Adipocyte (in vitro differentiated cells): ENCODE measurements around the gene GHR.
"Not testable (repeated sequence)": the region's sequence is repeated elsewhere in the genome, so short reads cannot be mapped to it uniquely, and the experiment has no call there.

Experiments used
- DNase-seq: peaks from one replicate; pipeline ENCODE4 v3.0.0-alpha.2; 2015; ENCODE audit warnings: low read depth
- H3K27me3 ChIP-seq: replicated peaks from 2 replicates; pipeline ENCODE4 v1.7.0; 2013; ENCODE audit warnings: mild to moderate bottlenecking, low read length, moderate library complexity; ENCODE audit not compliant: control insufficient read depth, insufficient read depth
- H3K36me3 ChIP-seq: 2 replicates; pipeline ENCODE4 v1.7.0; 2013; ENCODE audit warnings: low read length, mild to moderate bottlenecking, moderate library complexity; ENCODE audit not compliant: control insufficient read depth, insufficient read depth, severe bottlenecking
- H3K4me1 ChIP-seq: 2 replicates; pipeline ENCODE4 v1.7.0; 2013; ENCODE audit warnings: mild to moderate bottlenecking, low read length, moderate library complexity; ENCODE audit not compliant: control insufficient read depth, insufficient read depth
- H3K4me3 ChIP-seq: 2 replicates; pipeline ENCODE4 v1.7.0; 2013; ENCODE audit warnings: mild to moderate bottlenecking, low read length, moderate library complexity
- H3K9ac ChIP-seq: 2 replicates; pipeline ENCODE4 v1.7.0; 2013; ENCODE audit warnings: mild to moderate bottlenecking, low read length, moderate library complexity
- H3K9me3 ChIP-seq: 2 replicates; pipeline ENCODE4 v1.7.0; 2013; ENCODE audit warnings: mild to moderate bottlenecking, low read length, moderate library complexity; ENCODE audit not compliant: control insufficient read depth

Gene GHR

GRCh38 chr5:42569953-42570548, 146.8 kb downstream of the GHR start:
- no peaks in the 10 kb centered on the region for H3K9me3 ChIP-seq
- H3K9ac ChIP-seq, result no peak overlapping the region
- peaks cover 44% of the 10 kb centered on the region for H3K4me1 ChIP-seq
- H3K4me3 ChIP-seq, result no peak overlapping the region
- no peak for DNase-seq
- H3K36me3 ChIP-seq, result peaks cover 30% of the 10 kb centered on the region
- H3K27me3 ChIP-seq, result no peaks in the 10 kb centered on the region

- Histone ChIP-seq H3K27me3 (no peaks in the 10 kb centered on the region), H3K9me3 (no peaks in the 10 kb centered on the region), H3K4me3 (no peak overlapping the region), H3K4me1 (peaks cover 32% of the 10 kb centered on the region), H3K9ac (no peak overlapping the region), H3K36me3 (peaks cover 30% of the 10 kb centered on the region)
- no peak for DNase-seq
Observed at GRCh38 chr5:42570966-42571960, 148.0 kb downstream of the GHR start.

- no peaks in the 10 kb centered on the region for H3K27me3 ChIP-seq
- no peak overlapping the region for H3K9ac ChIP-seq
- peaks cover 30% of the 10 kb centered on the region for H3K36me3 ChIP-seq
- H3K4me3 ChIP-seq, result no peak overlapping the region
- H3K4me1 ChIP-seq, result peaks cover 23% of the 10 kb centered on the region
- H3K9me3 ChIP-seq, result no peaks in the 10 kb centered on the region
- no peak for DNase-seq
Observed at GRCh38 chr5:42572313-42572712, 149.1 kb downstream of the GHR start.

GRCh38 chr5:42573386-42573785, 150.1 kb downstream of the GHR start:
- DNase-seq, result no peak
- Histone ChIP-seq H3K4me3 (no peak overlapping the region), H3K27me3 (no peaks in the 10 kb centered on the region), H3K9me3 (no peaks in the 10 kb centered on the region), H3K9ac (no peak overlapping the region), H3K4me1 (peaks cover 12% of the 10 kb centered on the region), H3K36me3 (peaks cover 30% of the 10 kb centered on the region)

DNA sequence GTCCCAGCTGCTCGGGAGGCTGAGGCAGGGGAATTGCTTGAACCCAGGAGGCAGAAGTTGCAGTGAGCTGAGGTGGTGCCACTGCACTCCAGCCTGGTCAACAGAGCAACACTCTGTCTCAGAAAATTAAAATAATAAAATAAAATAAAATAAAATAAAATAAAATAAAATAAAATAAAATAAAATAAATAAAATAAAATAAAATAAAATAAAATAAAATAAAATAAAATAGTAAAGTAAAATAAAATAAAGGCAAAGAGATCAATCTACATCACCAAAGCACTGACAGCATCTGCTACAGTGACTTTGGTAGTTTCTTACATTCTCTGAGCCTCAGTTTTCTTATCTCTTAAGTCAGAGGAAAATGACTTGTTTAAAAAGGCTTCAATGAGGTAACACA, 152.7 kb downstream of the GHR start:
- Histone ChIP-seq H3K36me3 (peaks cover 27% of the 10 kb centered on the region), H3K4me1 (peaks cover 21% of the 10 kb centered on the region)
- not testable (repeated sequence) for H3K27me3 ChIP-seq, DNase-seq, H3K9me3 ChIP-seq, H3K9ac ChIP-seq, H3K4me3 ChIP-seq

DNA sequence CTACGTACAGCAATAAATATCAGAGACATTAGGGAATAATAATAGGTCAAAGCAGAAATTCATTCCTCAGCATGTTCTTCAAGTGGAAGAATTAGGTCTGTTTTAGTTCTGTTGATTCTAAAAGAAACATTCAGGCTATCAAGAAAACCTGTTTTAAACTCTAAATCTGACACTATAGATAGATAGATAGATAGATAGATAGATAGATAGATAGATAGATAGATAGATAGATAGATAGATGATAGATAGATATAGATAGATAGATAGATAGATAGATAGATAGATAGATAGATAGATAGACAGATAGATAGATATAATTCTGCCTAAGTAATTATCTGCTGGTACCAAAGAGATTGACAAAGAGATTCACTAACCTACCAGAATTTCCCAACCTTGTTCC, 155.7 kb downstream of the GHR start:
- not testable (repeated sequence) for H3K9ac ChIP-seq, H3K27me3 ChIP-seq, DNase-seq, H3K4me3 ChIP-seq, H3K9me3 ChIP-seq
- peaks cover 21% of the 10 kb centered on the region for H3K36me3 ChIP-seq
- H3K4me1 ChIP-seq, result peaks cover 12% of the 10 kb centered on the region

- H3K27me3 ChIP-seq, result no peaks in the 10 kb centered on the region
- H3K4me1 ChIP-seq, result peaks cover 12% of the 10 kb centered on the region
- no peak overlapping the region for H3K9ac ChIP-seq
- no peaks in the 10 kb centered on the region for H3K9me3 ChIP-seq
- H3K4me3 ChIP-seq, result no peak overlapping the region
- DNase-seq, result no peak
- peaks cover 18% of the 10 kb centered on the region for H3K36me3 ChIP-seq
Observed at GRCh38 chr5:42579320-42579719, 156.1 kb downstream of the GHR start.

- H3K4me1 ChIP-seq, result peaks cover 19% of the 10 kb centered on the region
- H3K4me3 ChIP-seq, result no peak overlapping the region
- no peak for DNase-seq
- H3K9ac ChIP-seq, result no peak overlapping the region
- H3K27me3 ChIP-seq, result no peaks in the 10 kb centered on the region
- H3K36me3 ChIP-seq, result peaks cover 18% of the 10 kb centered on the region
- no peaks in the 10 kb centered on the region for H3K9me3 ChIP-seq
Observed at GRCh38 chr5:42581845-42582244, 158.6 kb downstream of the GHR start.

GRCh38 chr5:42582723-42583122, 159.5 kb downstream of the GHR start:
- Histone ChIP-seq H3K36me3 (peaks cover 18% of the 10 kb centered on the region), H3K9me3 (no peaks in the 10 kb centered on the region), H3K9ac (no peak overlapping the region), H3K27me3 (no peaks in the 10 kb centered on the region), H3K4me1 (peaks cover 28% of the 10 kb centered on the region), H3K4me3 (no peak overlapping the region)
- DNase-seq, result no peak

GRCh38 chr5:42583322-42583721, 160.1 kb downstream of the GHR start:
- H3K9ac ChIP-seq, result no peak overlapping the region
- H3K9me3 ChIP-seq, result no peaks in the 10 kb centered on the region
- peak; percentile 73 for DNase-seq

DNA sequence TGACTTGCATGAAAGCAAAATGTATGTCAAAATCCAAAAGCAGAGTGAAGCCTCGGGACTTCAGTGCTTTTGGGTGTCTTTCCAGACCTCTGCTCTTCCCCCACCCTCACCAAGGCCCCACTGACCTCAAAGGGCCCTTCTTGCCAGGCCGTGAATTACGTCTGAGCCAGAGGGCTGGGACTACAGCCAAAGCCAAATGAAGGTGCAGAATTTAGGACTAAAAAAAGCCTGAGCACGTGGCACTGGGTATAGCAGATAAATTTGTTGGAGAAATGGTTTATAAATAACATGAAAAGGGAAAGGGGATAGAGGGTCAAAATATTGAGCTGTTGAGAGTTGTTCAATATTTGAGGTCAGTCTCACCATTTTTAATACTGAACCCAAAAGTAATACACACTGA, 163.4 kb downstream of the GHR start:
- H3K4me3 ChIP-seq, result no peak overlapping the region
- H3K36me3 ChIP-seq, result peaks cover 10% of the 10 kb centered on the region
- H3K4me1 ChIP-seq, result peaks cover 33% of the 10 kb centered on the region
- no peaks in the 10 kb centered on the region for H3K9me3 ChIP-seq
- no peak for DNase-seq
- no peaks in the 10 kb centered on the region for H3K27me3 ChIP-seq
- H3K9ac ChIP-seq, result no peak overlapping the region

More at GRCh38 chr5:42583322-42583721, 160.1 kb downstream of the GHR start:
- Histone ChIP-seq H3K4me3 (no peak overlapping the region), H3K36me3 (peaks cover 18% of the 10 kb centered on the region), H3K4me1 (peaks cover 31% of the 10 kb centered on the region), H3K27me3 (no peaks in the 10 kb centered on the region)
